Hepatocyte (in vitro differentiated cells): ENCODE measurements around the gene MAS1L.

ENCODE experiments used
- EZH2 ChIP-seq: fragments of 200-600 bp; sonication (generic); IDR thresholded peaks from 2 replicates; pipeline ENCODE4 v1.6.1; 2016; ENCODE audit warnings: antibody characterized with exemption, mild to moderate bottlenecking, borderline replicate concordance
- TF ChIP-seq, protein P1 (sequence below): fragments of 200-600 bp; sonication (generic); IDR thresholded peaks from 2 replicates; pipeline ENCODE4 v1.5.1; 2016; ENCODE audit warnings: antibody characterized with exemption, mild to moderate bottlenecking; ENCODE audit not compliant: poor library complexity

DNA sequence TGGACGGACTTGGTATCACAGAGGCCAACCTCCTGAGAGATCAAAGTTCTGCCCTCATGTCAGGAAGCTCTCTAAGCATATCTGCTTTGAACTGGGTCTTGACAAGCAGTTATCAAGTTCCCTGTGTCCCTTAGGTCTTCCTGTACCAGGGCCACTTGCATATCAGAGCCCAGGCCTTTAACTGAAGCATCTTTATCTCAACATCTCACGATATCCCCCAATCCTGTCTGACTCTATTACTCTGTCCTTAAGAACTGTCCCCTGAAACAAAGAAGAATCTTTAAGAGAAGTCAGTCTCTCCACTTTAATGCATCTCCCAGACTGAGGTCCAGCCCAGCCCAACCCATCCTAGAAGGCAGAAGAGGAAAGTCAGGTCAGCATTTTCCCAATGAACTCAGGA lies 8.2 kb downstream of the MAS1L start:
- TF ChIP-seq, protein P1, sequence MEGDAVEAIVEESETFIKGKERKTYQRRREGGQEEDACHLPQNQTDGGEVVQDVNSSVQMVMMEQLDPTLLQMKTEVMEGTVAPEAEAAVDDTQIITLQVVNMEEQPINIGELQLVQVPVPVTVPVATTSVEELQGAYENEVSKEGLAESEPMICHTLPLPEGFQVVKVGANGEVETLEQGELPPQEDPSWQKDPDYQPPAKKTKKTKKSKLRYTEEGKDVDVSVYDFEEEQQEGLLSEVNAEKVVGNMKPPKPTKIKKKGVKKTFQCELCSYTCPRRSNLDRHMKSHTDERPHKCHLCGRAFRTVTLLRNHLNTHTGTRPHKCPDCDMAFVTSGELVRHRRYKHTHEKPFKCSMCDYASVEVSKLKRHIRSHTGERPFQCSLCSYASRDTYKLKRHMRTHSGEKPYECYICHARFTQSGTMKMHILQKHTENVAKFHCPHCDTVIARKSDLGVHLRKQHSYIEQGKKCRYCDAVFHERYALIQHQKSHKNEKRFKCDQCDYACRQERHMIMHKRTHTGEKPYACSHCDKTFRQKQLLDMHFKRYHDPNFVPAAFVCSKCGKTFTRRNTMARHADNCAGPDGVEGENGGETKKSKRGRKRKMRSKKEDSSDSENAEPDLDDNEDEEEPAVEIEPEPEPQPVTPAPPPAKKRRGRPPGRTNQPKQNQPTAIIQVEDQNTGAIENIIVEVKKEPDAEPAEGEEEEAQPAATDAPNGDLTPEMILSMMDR = no peak
- no peak for TF ChIP-seq EZH2
